Neural cell (in vitro differentiated cells): Measurements from ENCODE around the gene CUBN.

ENCODE experiments used
- POLR2AphosphoS5 ChIP-seq: IDR thresholded peaks from 2 replicates; pipeline ENCODE4 v1.6.1; 2012
- TF ChIP-seq, protein P1 (sequence below): fragments of 450-650 bp; IDR thresholded peaks from 2 replicates; pipeline ENCODE4 v1.5.1; 2014; ENCODE audit warnings: antibody characterized with exemption, mild to moderate bottlenecking, moderate library complexity; ENCODE audit not compliant: poor library complexity, severe bottlenecking

DNA sequence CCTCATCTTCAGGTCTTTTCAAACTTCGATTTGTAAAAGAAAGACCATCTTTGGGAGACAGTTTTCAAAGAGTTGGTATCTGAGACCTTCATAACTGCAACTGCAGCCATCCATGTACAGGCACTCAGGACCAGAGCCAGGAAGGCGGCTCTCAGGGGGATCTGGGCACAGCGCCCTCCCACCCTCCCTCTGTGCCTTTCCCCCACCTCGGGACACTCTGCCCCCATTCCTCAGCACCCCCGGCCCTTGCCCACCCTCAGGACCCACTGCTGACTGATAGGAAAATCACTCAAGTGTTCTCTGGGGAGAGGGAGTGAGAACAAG is 143.6 kb downstream of the CUBN start:
- TF ChIP-seq, protein P1, sequence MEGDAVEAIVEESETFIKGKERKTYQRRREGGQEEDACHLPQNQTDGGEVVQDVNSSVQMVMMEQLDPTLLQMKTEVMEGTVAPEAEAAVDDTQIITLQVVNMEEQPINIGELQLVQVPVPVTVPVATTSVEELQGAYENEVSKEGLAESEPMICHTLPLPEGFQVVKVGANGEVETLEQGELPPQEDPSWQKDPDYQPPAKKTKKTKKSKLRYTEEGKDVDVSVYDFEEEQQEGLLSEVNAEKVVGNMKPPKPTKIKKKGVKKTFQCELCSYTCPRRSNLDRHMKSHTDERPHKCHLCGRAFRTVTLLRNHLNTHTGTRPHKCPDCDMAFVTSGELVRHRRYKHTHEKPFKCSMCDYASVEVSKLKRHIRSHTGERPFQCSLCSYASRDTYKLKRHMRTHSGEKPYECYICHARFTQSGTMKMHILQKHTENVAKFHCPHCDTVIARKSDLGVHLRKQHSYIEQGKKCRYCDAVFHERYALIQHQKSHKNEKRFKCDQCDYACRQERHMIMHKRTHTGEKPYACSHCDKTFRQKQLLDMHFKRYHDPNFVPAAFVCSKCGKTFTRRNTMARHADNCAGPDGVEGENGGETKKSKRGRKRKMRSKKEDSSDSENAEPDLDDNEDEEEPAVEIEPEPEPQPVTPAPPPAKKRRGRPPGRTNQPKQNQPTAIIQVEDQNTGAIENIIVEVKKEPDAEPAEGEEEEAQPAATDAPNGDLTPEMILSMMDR: no peak
- TF ChIP-seq POLR2AphosphoS5: no peak
